ENCODE data around the gene DSCAM.

The DSCAM gene

GRCh38 chr21:40839521-40839920 lies 7.4 kb downstream of the DSCAM start:
- no peak for DNase-seq

DNA sequence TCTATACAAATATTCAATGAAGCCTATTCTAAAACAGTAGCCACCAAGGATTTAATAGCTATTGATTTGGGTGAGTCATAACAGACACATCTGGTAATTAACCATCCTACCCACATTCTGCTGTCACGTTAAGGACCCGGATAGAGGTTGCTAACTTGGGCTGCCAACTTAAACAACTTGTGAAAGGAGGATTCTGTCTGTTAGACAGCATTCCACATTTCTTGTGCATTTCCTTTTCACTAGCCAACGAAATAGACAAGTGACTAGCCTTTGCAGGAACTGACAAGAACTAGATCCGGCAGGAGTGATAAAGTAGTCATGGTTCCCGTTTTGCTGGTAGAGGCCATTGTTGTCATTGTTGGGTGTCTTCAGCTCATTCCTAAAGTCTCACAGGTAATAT lies 9.5 kb downstream of the DSCAM start:
- no peak for DNase-seq

DNA sequence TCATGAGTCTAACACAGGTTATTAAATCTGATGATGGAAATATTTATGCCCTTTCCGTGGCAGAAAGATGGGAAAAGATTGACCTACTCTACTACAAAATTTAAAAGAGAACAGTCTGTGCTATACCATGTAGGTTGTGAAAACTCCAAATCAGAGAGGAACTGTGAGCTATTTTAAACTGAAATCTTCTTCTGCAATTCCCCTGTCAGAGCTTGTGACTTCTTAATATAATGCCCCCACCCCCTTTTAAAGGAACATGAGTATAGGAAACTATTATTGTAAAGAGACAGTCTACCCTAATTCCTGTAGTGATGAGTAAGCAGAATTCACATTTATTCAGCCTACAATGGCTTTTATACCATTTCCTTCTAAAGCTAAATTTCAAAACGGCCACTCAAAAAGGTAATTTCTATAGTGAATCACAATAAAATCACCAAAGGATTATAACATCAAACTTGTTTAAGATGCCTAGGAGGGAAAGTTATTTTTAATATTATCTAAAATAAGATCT lies 11.7 kb downstream of the DSCAM start:
- no peak for DNase-seq

GRCh38 chr21:40833184-40833583 lies 13.8 kb downstream of the DSCAM start:
- DNase-seq: no peak

GRCh38 chr21:40832316-40832715 lies 14.6 kb downstream of the DSCAM start:
- no peak for DNase-seq

- no peak for DNase-seq
Observed at GRCh38 chr21:40830836-40831235, 16.1 kb downstream of the DSCAM start.

GRCh38 chr21:40829791-40830190 lies 17.2 kb downstream of the DSCAM start:
- DNase-seq: no peak

DNA sequence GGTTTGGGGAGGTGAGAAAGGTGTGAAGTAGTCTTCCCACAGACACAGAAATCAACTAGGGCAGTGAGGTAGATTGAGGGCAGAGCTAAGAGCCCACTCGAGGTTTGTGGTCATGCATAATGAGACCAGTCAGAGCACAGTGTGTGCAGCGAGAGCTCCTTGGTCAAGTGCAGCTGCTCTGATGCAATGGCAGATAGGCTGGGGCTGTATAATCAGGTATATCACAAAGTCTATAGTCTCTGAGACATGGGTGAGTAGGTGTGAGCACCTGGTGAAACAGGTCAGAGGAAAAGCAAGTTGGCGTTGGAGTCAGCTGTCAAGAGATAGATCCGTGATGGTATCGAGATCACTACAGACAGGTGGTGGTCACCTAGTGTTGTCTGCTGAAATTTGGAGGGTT lies 17.6 kb downstream of the DSCAM start:
- DNase-seq: no peak

- no peak for DNase-seq
Observed at GRCh38 chr21:40827509-40827908, 19.4 kb downstream of the DSCAM start.

DNA sequence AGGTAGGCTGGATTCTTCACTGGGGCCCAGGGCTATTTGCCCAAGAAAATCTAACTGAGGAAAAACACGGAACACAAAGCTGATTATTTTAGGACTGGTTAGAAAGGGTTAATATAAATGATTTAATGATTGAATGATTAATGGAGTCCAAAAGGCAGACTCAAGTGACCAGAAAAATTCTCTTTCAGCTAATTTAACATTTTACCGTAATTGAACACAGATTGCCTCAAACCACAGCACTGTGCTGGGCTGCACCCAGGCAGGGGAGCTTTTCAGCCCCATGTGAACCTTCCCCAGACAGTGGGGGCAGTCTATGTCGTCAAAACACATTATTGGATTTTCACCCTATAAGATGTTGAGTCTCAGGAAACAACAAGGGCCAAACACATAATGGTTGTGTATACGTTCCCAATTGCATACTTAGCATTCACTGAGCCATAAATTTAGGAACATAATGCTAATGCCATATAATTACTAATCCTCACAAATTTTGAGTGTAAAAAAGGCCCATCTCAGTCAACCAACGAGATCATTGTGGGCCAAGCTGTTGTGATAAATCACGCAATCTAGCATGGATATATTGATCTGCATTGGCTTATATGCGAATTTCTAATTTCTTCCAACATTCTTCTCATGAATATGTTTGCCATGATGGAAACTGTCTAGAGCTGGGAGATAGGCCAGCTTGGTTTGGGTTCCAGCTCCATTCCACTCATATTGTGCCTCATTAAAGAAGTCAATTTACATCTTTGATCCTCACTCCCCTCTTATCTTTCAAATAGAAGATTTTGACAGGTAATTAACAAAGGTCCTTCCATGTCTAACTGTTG lies 27.7 kb downstream of the DSCAM start:
- no peak for DNase-seq

DNA sequence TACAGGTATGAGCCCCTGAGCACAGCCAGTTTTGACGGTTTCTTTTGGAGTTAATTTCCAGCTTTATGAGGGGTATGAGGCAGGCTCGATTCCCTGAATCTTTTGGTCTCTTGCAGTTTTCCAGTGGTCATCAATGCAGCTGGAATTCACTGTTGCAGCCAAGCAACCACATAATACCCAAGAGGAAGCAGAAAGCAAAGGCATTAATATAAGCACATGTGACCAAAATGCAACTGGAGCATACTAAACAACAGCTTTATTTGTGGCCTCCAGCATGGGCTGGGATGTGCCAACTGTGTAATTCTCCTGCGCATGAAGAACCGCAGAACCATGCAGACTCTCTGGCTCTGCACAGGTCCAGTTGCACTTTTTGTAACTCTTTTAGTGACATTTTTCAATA lies 33.0 kb downstream of the DSCAM start:
- no peak for DNase-seq

DNA sequence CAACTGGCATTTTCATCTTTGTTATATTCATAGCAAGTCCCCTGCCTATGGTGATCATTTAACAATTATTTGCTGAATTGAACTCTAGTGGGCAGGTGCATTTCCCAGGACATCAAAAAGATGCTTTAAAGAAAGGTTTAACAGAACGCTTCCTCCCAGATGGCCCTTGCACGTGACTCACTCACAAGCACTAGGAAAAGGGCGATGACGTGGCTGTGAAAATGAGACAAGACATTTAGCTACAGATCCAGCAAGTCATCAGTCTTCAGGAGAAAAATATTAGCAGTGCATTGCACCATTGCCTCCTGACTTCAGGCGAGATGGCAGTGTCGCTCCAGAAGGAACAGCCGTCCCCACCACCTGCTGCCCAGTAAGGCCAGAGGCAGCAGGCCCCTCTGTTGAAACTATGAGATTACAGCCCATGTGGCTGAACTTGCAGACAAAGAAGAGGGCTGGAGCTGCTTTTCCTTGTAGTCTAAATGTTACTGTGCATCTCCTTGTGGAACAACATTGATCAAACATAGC lies 37.2 kb downstream of the DSCAM start:
- DNase-seq: no peak

DNA sequence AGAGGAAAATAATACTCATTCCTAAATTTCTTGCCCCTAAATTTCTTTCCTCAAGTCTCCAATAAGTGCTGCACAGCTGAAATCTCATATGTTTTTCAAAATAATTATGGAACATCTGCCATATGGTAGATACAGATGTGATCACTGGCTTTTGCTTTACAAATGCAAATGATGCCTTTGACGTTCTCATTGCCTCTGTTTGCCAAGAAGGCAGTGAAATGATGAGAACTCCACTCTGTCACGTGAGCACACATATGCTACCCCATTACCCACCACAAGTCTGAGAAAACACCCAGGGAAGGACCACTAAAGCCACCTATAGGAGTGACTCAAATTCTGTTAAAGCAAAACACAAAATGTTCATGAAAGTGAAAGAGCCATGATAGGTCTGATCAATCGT lies 43.9 kb downstream of the DSCAM start:
- DNase-seq: no peak

DNA sequence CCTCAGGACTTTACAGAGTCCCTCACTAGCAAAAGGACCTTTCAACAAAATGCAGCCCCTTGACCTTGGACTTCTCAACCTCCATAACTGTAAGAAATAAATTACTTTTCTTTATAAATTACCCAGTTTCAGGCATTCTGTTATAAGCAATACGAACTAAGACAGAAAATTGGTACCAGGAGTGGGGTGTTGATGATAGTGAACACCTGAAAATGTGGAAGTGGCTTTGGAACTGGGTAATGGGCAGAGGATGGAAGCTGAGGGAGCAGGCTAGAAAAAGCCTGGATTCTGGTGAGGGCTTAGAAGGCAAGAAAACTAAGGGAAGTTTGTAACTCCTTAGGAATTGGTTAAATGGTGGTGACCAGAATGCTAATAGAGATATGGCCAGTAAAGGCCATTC lies 46.8 kb downstream of the DSCAM start:
- no peak for DNase-seq

GRCh38 chr21:40797891-40798290 lies 49.1 kb downstream of the DSCAM start:
- no peak for DNase-seq

DNA sequence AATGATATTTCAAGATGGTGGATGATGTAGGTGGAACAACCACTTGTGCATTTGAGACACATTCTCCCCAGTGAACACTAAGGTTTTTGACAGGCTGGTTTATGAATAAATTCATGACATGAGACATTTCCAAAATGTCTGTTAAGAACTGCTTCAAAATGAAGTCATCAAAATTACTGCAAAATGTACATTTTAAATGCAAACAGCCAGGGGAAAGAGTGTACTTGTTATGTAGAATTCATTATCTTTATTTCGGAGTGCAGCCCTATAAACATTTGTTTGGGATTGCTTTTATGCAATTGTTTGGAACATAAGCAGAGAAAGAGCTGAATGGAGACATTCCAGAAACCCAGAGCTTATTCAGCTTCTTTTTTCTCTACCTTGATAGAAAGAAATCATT lies 49.5 kb downstream of the DSCAM start:
- DNase-seq: no peak

- DNase-seq: no peak
Observed at GRCh38 chr21:40796464-40796863, 50.5 kb downstream of the DSCAM start.

DNA sequence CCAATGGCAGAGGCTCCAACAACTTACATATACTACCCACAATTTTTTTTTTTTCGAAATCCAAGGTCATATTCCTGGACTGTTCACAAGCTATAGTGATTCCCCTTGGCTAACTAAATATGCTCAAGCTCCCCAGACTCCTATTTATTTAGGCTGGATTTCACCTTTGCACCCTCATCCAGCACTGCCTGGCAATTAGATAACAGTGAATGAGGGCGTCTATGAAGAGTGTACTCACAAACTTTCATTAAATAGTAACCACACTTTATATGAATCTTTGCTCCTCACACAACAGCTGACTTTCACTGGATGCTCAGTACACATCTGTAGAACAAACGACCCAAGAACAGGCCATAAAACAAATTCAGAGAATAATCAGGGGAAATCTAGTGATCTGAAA lies 51.6 kb downstream of the DSCAM start:
- no peak for DNase-seq

- no peak for DNase-seq
Observed at GRCh38 chr21:40792691-40793456, 54.1 kb downstream of the DSCAM start.

DNA sequence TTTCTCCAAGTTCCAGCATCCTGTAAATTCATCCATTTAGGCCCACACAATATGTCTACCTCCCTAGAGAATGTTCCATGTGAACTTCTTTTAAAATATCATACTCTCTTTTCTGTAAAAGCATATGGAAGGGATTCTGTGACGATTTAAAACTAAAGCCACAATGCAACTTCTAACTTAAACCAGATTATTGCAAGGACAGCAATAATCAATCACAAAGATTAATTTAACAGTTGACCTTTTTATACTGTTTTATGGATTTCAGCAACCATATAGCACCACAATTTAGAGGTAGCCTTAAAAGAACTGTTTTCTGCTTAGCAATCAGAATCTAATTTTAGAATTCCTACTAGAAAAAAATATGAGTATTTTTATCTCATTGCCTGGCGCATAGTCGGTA lies 58.3 kb downstream of the DSCAM start:
- DNase-seq: no peak

DNA sequence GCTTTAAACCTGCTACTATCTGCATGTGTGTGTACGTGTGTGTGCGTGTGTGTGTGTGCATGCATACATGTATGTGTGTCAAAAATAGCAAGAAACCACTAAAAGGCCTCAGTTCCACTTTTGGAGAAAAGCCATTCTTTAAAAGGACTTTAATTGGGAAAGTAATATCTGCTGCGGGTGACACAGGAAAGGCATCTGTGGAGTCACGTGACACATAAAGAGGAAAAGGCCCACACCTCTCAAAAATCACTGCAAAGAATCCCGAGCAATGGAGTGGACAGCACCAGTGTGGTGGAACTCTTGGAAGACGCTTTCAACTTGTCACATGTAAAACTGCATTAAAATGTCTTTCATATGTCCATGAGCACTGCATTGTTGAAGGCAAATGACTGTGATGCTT lies 63.6 kb downstream of the DSCAM start:
- DNase-seq: no peak

DNA sequence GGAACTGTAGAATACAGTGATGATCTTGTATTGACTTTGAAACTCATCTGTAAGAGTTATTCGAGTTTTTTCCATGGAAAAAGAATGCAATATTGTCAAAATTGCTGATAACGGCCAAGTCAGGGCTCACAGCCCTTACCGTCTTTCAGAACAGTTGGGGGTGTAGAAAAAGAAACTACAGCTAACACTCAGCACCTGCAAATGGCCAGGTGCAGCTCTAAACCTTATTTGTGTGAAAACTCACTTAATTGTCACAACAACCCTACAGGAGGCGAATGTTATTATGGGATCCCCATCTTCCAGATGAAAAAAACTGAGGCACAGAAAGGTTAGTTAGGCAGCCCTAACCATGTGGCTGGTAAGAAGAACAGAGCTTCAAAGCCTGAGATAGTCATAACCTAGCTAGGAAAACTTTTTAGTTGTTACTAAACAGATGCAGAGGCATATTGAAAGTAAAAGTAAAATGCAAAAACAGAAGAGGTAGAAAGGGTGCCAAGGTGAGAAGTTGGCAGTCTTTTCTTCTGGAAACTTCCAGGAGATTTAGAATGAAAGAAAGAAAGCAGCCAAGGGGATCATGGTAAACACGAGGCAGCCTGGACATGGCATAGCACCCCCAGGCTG lies 76.4 kb downstream of the DSCAM start:
- DNase-seq: no peak

DNA sequence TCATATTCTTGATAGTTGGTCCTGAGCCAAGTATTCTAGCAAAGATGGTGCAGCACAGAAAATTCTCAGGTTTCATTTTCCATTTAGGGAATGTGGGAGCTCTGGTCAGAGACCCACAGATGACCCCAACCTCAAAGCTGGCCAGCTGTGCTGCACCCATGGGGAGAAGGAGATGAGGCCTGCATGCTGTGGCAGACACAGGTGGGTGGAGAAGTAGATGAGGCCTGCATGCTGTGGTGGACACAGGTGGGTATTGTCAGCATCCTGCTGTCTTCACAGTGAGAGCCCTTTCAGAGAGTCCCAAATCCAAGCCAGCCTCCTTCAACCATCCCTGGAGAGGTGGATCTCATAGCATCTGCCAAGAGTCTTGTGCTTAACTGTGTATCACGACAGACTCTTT lies 77.7 kb downstream of the DSCAM start:
- DNase-seq: no peak

DNA sequence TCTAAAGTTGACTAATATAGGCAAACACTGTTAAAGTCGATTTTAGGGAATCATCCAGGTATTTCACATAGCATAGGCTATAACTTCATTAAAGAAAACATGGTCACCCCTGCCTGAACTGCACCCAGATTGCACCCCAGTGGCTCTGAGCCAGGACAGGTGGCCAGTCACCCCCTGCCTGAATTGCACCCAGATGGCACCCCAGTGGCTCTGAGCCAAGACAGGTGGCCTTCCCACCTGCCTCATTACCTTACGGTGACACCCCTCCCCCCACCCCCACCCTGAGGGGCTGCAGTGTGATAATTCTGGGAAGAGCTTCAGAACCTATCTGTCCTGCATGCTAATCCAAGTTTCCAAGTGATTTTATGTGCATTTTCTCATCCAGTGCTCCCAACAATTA lies 78.9 kb downstream of the DSCAM start:
- DNase-seq: no peak
